ES-I3 (cell line): ENCODE data around the gene POLR2I.

Experiments used
- H3K36me3 ChIP-seq: 2 replicates; pipeline ENCODE4 v1.6.1; 2013; ENCODE audit warnings: mild to moderate bottlenecking, low read length, control low read depth, moderate library complexity; ENCODE audit not compliant: insufficient read depth
- H3K4me1 ChIP-seq: 2 replicates; pipeline ENCODE4 v1.6.1; 2013; ENCODE audit warnings: mild to moderate bottlenecking, control low read depth, low read length; ENCODE audit not compliant: insufficient read depth
- H3K9ac ChIP-seq: 2 replicates; pipeline ENCODE4 v1.6.1; 2013; ENCODE audit warnings: low read depth, mild to moderate bottlenecking, low read length, moderate library complexity
- H3K9me3 ChIP-seq: 2 replicates; pipeline ENCODE4 v1.6.1; 2013; ENCODE audit warnings: mild to moderate bottlenecking, low read length, moderate library complexity; ENCODE audit not compliant: control insufficient read depth, insufficient read depth

The POLR2I gene

GRCh38 chr19:36100476-36100875 lies 14.2 kb downstream of the POLR2I start:
- Histone ChIP-seq H3K9ac (no peak overlapping the region), H3K36me3 (peaks cover 22% of the 10 kb centered on the region; the same call in 1 of the 2 replicates), H3K4me1 (no peaks in the 10 kb centered on the region), H3K9me3 (no peaks in the 10 kb centered on the region)

DNA sequence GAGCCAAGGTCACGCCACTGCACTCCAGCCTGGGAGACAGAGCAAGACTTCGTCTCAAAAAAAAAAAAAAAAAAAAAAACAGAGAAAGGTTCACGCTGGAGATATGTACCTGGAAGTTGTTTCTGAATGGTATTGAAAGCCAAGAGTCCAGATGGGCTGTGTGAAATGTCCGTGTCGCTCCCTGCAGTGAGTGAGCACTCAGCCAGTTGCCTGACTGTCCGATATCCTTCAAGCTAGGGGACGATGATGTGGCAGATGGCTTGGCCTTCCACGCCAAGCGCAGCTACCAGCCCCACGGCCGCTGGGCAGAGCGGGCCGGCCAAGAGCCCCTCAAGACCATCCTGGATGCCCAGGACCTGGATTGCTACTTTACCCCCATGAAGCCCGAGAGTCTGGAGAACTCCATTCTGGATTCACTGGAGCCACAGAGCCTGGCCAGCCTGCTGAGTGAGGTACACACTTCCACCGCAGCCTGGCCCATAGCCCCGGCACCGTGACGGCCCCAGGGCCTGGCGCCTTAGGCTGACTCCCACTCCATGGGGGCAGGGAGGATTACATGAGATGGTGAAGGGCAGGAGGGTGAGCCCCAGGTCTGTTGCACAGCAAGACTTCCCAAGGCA lies 15.4 kb downstream of the POLR2I start:
- no peaks in the 10 kb centered on the region for H3K4me1 ChIP-seq
- H3K36me3 ChIP-seq: peaks cover 18% of the 10 kb centered on the region
- H3K9me3 ChIP-seq: no peaks in the 10 kb centered on the region
- H3K9ac ChIP-seq: no peak overlapping the region

GRCh38 chr19:36097036-36097435 lies 17.6 kb downstream of the POLR2I start:
- H3K4me1 ChIP-seq: no peaks in the 10 kb centered on the region
- peaks cover 7% of the 10 kb centered on the region for H3K36me3 ChIP-seq
- H3K9me3 ChIP-seq: no peaks in the 10 kb centered on the region
- H3K9ac ChIP-seq: no peak overlapping the region

GRCh38 chr19:36093687-36094086 lies 21.0 kb downstream of the POLR2I start:
- Histone ChIP-seq H3K9ac (no peak overlapping the region), H3K36me3 (peaks cover 17% of the 10 kb centered on the region), H3K4me1 (no peaks in the 10 kb centered on the region), H3K9me3 (no peaks in the 10 kb centered on the region)

DNA sequence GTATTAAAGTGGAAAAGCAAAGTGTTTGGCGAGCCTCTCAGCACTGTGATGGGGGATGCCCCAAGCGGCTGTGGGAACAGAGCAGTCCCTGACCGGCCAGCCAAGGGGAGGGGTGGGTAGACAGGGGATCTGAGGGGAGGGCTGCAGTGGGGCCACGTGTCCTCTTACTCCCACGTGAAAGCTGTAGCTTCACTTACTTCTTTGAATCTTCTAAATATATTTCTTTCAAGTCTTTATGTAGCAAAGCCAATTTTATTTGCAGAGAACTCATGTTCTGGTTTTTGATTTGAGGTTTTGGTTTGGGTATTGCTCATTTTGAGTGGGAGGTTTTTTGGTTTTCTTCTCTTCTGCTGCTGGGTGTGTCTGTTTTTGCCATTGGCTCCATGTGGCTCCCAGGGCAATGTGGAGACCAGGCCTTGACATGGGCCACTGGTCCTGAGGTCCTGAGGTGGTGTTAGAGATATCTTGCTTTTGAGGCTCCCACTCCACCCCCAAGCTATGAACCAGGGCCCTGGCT lies 21.5 kb downstream of the POLR2I start:
- Histone ChIP-seq H3K4me1 (no peaks in the 10 kb centered on the region), H3K9ac (no peak overlapping the region), H3K9me3 (no peaks in the 10 kb centered on the region), H3K36me3 (peaks cover 19% of the 10 kb centered on the region)

DNA sequence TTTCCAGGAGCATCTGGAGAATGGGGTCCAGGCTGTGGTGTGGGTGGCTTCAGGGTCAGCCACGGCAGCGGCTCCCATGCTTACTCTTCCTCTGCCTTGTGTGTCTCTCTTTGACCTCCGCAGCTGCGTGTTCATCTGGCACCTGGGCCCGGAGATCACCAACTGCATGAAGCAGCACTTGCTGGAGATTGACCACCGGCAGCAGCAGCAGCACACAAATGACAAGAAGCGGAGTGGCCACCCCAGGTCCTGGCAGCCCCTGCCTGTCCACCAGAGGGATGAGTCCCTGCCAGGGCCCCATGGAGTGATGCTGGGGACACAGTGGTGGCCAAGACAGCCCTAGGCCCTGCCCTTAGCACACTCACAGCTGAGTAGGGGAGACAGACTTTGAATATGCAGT lies 22.1 kb downstream of the POLR2I start:
- peaks cover 25% of the 10 kb centered on the region for H3K36me3 ChIP-seq
- H3K4me1 ChIP-seq: no peaks in the 10 kb centered on the region
- no peaks in the 10 kb centered on the region for H3K9me3 ChIP-seq
- no peak overlapping the region for H3K9ac ChIP-seq

DNA sequence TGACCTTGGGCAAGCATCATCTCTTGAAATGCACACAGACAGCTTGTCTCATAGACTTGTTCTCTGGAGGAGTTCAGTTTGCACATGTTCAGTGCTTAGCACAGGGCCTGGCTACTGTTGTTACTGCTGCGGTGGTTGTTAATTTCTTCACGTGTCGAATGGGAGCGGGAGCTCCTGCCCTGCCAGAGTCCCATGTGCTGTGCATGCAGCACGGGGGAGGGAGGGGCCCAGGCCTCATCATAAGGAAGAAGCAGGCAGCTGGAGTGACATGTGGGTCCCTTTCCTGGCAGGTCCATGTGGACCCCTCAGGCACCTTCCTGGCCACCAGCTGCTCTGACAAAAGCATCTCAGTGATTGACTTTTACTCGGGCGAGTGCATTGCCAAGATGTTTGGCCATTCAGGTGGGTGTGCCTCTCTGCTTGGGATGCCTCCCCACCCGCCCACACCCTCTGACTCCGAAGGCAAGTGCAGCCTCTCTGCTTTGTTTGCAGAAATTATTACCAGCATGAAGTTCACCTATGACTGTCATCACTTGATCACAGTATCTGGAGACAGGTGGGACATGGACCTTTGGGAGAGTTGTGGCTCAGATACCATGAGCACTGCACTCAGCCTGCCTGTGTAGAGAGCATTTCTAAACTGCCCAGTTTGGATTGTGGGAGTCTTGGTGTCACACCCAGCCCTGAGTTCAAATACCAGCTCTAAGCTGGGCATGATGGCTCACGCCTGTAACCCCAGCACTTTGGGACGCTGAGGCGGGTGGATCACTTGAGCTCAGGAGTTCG lies 23.6 kb downstream of the POLR2I start:
- Histone ChIP-seq H3K36me3 (peaks cover 30% of the 10 kb centered on the region), H3K9me3 (no peaks in the 10 kb centered on the region), H3K4me1 (no peaks in the 10 kb centered on the region), H3K9ac (no peak overlapping the region)

GRCh38 chr19:36089847-36090246 lies 24.8 kb downstream of the POLR2I start:
- Histone ChIP-seq H3K9ac (no peak overlapping the region), H3K36me3 (peaks cover 30% of the 10 kb centered on the region), H3K9me3 (no peaks in the 10 kb centered on the region), H3K4me1 (no peaks in the 10 kb centered on the region)

- peaks cover 35% of the 10 kb centered on the region for H3K36me3 ChIP-seq
- H3K9ac ChIP-seq: no peak overlapping the region
Observed at GRCh38 chr19:36086326-36086725, 28.3 kb downstream of the POLR2I start.

DNA sequence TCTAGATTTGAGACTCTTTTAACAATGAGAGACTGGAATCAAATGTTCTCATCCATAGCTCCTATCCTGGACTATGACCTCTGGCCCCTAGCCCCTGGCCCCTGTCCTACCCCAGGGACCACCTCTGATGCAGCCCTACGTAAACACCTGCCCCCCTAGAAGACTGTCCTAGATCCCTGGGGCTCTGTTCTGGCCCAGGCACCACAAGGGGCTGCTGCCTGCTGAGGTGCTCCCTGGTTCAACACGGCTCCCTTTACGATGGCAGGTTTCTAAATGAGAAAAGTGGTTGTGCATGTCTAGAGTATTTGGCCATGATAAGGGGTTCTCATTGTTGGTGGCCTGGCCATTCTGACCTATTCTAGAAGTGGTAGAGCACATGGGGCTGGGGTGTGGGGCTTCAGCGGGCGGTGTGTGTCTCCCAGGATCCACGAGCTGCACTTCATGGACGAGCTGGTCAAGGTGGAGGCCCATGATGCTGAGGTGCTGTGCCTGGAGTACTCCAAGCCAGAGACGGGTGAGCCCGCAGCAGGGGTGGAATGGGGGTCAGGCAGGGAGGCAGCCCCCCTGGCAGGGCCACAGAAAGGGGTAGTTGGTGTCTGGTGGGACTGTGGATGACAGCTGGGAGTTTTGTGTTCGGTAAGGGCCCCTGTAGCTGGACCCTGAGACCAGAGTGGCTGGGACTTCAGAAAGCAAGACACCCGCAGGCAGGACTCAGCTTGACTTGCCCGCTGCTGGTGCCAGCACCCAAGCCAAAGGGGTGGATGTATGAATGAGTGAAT lies 30.3 kb downstream of the POLR2I start:
- peaks cover 21% of the 10 kb centered on the region for H3K36me3 ChIP-seq
- no peak overlapping the region for H3K9ac ChIP-seq
- no peaks in the 10 kb centered on the region for H3K4me1 ChIP-seq
- no peaks in the 10 kb centered on the region for H3K9me3 ChIP-seq

More at GRCh38 chr19:36086326-36086725, 28.3 kb downstream of the POLR2I start:
- H3K9me3 ChIP-seq: no peaks in the 10 kb centered on the region
- no peaks in the 10 kb centered on the region for H3K4me1 ChIP-seq

DNA sequence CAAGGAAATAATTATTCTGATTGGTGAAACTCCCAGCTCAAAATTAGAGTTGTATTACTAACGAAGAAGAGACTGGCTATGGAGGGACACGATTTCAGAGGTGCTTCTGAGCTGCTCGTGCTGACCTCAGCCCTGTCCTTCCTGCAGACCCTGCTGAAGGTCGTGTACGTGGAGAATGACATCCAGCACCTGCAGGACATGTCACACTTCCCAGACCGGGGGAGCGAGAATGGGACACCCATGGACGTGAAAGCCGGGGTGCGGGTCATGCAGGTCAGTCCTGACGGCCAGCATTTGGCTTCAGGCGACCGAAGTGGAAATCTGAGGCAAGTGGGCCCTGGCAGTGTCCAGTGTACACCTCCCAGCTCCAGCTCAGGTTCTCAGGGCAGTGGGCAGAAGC lies 31.8 kb downstream of the POLR2I start:
- Histone ChIP-seq H3K9ac (no peak overlapping the region), H3K4me1 (no peaks in the 10 kb centered on the region), H3K9me3 (no peaks in the 10 kb centered on the region), H3K36me3 (peaks cover 13% of the 10 kb centered on the region)

GRCh38 chr19:36081894-36082293 lies 32.8 kb downstream of the POLR2I start:
- Histone ChIP-seq H3K9ac (no peak overlapping the region), H3K9me3 (no peaks in the 10 kb centered on the region), H3K4me1 (no peaks in the 10 kb centered on the region), H3K36me3 (peaks cover 10% of the 10 kb centered on the region)

GRCh38 chr19:36081385-36081784 lies 33.3 kb downstream of the POLR2I start:
- Histone ChIP-seq H3K9me3 (no peaks in the 10 kb centered on the region), H3K4me1 (no peaks in the 10 kb centered on the region), H3K9ac (no peak overlapping the region), H3K36me3 (peaks cover 7% of the 10 kb centered on the region)

DNA sequence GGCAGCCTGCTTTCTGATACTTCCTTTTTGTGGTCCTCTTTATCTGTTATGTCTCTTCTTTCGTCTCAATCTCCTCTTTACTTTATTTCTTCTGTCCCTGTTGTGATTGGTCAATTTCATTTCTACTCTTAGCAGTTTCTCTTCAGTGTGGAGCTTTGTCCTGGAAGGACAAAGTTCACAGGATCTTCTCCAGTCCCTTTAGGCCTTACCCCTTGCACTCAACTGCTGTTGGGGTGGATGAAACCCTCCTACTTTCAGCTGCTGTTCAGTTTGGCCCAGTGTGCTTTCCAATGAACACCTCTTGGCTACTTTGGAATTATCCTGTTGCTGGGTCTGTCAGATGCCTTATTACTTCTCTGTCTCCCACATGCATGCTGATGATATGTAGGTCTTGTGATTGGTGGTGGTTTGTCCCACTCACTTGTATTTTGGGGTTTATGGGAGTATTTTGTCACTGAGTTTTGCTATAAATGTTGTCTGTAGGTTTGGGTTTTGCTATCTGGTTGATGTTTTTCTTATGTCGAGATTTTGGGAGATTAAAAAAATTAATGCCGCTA lies 35.2 kb downstream of the POLR2I start:
- Histone ChIP-seq H3K4me1 (no peaks in the 10 kb centered on the region), H3K9me3 (no peaks in the 10 kb centered on the region), H3K36me3 (peaks cover 5% of the 10 kb centered on the region), H3K9ac (no peak overlapping the region)
